ENCODE measurements around the gene ULK4. TPM values are rescaled to one million over a fixed set of nuclear protein-coding genes. Genes with fewer than 3 reads are reported as not detected.

ULK4 gene
- total RNA-seq, 1 experiment from 2014 or later: 14.3 TPM

- ATAC-seq (no peak), DNase-seq (ENCODE audit: low read depth, low spot score) (no peak)
- intact Hi-C loops (cut with micrococcal nuclease; ENCODE audit: unreplicated experiment) (no loop called here), in situ Hi-C loops (cut with HindIII; ENCODE audit: low pct_unique_long_range_greater_than_20kb, low sequenced_read_pairs) (no loop called here)
- Histone ChIP-seq H3K27ac (ENCODE audit: low read length) (no peak overlapping the region), H3K4me1 (ENCODE audit: control insufficient read depth, insufficient read depth, low read length) (no peaks in the 10 kb centered on the region), H3K4me3 (ENCODE audit: low read depth in 2 of 2, low read length in 2 of 2) (no peak overlapping the region), H3K9me3 (ENCODE audit: control insufficient read depth, insufficient read depth, low read depth, low read length) (no peaks in the 10 kb centered on the region), H3K27me3 (ENCODE audit: control insufficient read depth, insufficient read depth, low read length) (no peaks in the 10 kb centered on the region), H3K36me3 (ENCODE audit: control insufficient read depth, insufficient read depth, low read length) (no peaks in the 10 kb centered on the region)
- no TSS peak for BruUV-seq (replicated peaks)
- ChIA-PET CTCF (no interaction called here), POLR2A (no interaction called here)
- TF ChIP-seq POLR2AphosphoS5 (IDR thresholded peaks at IDR 0.05; ENCODE audit: low read depth, low read length): no peak
Measured at GRCh38 chr3:41674449-41674848, 287.5 kb downstream of the ULK4 start.

DNA sequence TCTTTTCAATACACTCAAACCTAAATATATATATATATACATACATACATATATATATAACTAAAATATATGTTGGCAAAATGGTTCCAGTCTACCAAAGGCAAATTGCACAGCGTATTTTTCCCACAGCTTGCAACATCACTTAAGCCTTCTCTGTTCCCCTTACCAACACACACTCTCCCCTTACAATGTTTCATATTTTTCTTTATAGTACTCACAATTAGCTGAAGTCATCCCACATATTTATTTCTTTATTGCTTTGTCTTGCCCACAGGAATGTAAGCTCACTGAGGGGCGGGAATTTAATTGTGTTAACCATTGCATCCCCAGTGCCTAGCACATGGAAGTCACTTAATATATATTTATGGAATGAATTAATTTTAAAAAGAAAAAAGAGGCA lies 288.3 kb downstream of the ULK4 start:
- POLR2A ChIA-PET: no interaction called here
- intact Hi-C loops (cut with micrococcal nuclease; ENCODE audit: unreplicated experiment) (no loop called here), in situ Hi-C loops (cut with HindIII; ENCODE audit: low pct_unique_long_range_greater_than_20kb, low sequenced_read_pairs) (no loop called here)
- no peaks in the 10 kb centered on the region for H3K36me3 ChIP-seq (ENCODE audit: control insufficient read depth, insufficient read depth, low read length)
- H3K9me3 ChIP-seq (ENCODE audit: control insufficient read depth, insufficient read depth, low read depth, low read length): no peaks in the 10 kb centered on the region
- no peak for TF ChIP-seq POLR2AphosphoS5 (IDR thresholded peaks at IDR 0.05; ENCODE audit: low read depth, low read length)
- TF ChIP-seq TCF7L2 (IDR thresholded peaks at IDR 0.05; ENCODE audit: low read depth, low read length): no peak
- no peak for TF ChIP-seq SIN3A (IDR thresholded peaks at IDR 0.05; ENCODE audit: borderline replicate concordance, insufficient read depth, low read depth, low read length)
- no peak for TF ChIP-seq REST (IDR thresholded peaks at IDR 0.05; ENCODE audit: insufficient read depth in 1 of 2, low read depth in 2 of 2, low read length in 1 of 2)
- no peak for TF ChIP-seq CTCF (IDR thresholded peaks at IDR 0.05)
- no peaks in the 10 kb centered on the region for H3K27me3 ChIP-seq (ENCODE audit: control insufficient read depth, insufficient read depth, low read length)
- DNase-seq (ENCODE audit: low read depth, low spot score): no peak
- H3K4me1 ChIP-seq (ENCODE audit: control insufficient read depth, insufficient read depth, low read length): no peaks in the 10 kb centered on the region
- CTCF ChIA-PET: no interaction called here
- BruUV-seq (replicated peaks): no TSS peak
- H3K27ac ChIP-seq (ENCODE audit: low read length): no peak overlapping the region
- H3K4me3 ChIP-seq (ENCODE audit: low read depth in 2 of 2, low read length in 2 of 2): no peak overlapping the region
- ATAC-seq: no peak

GRCh38 chr3:41668379-41668778 lies 293.5 kb downstream of the ULK4 start:
- CTCF ChIA-PET: no interaction called here
- no peaks in the 10 kb centered on the region for H3K36me3 ChIP-seq (ENCODE audit: control insufficient read depth, insufficient read depth, low read length)
- no peak for DNase-seq (ENCODE audit: low read depth, low spot score)
- H3K4me1 ChIP-seq (ENCODE audit: control insufficient read depth, insufficient read depth, low read length): no peaks in the 10 kb centered on the region
- H3K4me3 ChIP-seq (ENCODE audit: low read depth in 2 of 2, low read length in 2 of 2): no peak overlapping the region
- H3K27me3 ChIP-seq (ENCODE audit: control insufficient read depth, insufficient read depth, low read length): no peaks in the 10 kb centered on the region
- TF ChIP-seq TCF7L2 (IDR thresholded peaks at IDR 0.05; ENCODE audit: low read depth, low read length) (no peak), REST (IDR thresholded peaks at IDR 0.05; ENCODE audit: insufficient read depth in 1 of 2, low read depth in 2 of 2, low read length in 1 of 2) (no peak), POLR2AphosphoS5 (IDR thresholded peaks at IDR 0.05; ENCODE audit: low read depth, low read length) (no peak), CTCF (IDR thresholded peaks at IDR 0.05) (no peak), SIN3A (IDR thresholded peaks at IDR 0.05; ENCODE audit: borderline replicate concordance, insufficient read depth, low read depth, low read length) (no peak)
- in situ Hi-C loops (cut with HindIII; ENCODE audit: low pct_unique_long_range_greater_than_20kb, low sequenced_read_pairs): no loop called here
- POLR2A ChIA-PET: no interaction called here
- no peaks in the 10 kb centered on the region for H3K9me3 ChIP-seq (ENCODE audit: control insufficient read depth, insufficient read depth, low read depth, low read length)
- no peak for ATAC-seq
- BruUV-seq (replicated peaks): no TSS peak
- intact Hi-C loops (cut with micrococcal nuclease; ENCODE audit: unreplicated experiment): no loop called here
- H3K27ac ChIP-seq (ENCODE audit: low read length): no peak overlapping the region
